22Rv1 (cell line): ENCODE results near the gene DNAJC7.

Experiments
- CTCF ChIP-seq: fragments of 450-650 bp; IDR thresholded peaks from 2 replicates; pipeline ENCODE4 v1.5.1; 2017; ENCODE audit warnings: mild to moderate bottlenecking
- ZFX ChIP-seq: fragments of 450-650 bp; IDR thresholded peaks from 2 replicates; pipeline ENCODE4 v1.6.1; 2017; ENCODE audit warnings: antibody characterized with exemption, borderline replicate concordance

- no peak for TF ChIP-seq CTCF
- no peak for TF ChIP-seq ZFX
These were observed 10.3 kb upstream of the DNAJC7 start for GRCh38 chr17:42027590-42027889.
